ENCODE results near the gene MPI.
"Not testable (repeated sequence)": the region's sequence is repeated elsewhere in the genome, so short reads cannot be mapped to it uniquely, and the experiment has no call there.

Gene MPI

DNA sequence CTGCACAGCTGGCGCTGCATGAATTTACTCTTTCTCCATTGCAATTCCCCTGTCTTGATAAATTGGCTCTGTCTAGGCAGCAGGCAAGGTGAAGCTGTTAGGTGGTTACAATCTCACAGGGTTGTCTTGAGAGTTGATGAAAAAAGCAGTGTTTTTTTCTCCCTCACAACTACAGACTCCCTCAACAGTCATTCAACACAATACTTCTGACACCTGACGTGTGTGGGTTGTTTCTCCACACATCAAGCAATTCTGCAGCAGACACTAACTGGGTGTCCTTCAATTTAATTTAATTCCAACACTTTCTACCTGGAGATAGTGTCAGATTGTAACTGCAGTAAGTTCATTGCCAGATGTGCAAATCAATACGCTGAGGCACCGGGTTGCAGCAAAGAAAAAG, 11.6 kb upstream of the MPI start:
- TF ChIP-seq, protein P1, sequence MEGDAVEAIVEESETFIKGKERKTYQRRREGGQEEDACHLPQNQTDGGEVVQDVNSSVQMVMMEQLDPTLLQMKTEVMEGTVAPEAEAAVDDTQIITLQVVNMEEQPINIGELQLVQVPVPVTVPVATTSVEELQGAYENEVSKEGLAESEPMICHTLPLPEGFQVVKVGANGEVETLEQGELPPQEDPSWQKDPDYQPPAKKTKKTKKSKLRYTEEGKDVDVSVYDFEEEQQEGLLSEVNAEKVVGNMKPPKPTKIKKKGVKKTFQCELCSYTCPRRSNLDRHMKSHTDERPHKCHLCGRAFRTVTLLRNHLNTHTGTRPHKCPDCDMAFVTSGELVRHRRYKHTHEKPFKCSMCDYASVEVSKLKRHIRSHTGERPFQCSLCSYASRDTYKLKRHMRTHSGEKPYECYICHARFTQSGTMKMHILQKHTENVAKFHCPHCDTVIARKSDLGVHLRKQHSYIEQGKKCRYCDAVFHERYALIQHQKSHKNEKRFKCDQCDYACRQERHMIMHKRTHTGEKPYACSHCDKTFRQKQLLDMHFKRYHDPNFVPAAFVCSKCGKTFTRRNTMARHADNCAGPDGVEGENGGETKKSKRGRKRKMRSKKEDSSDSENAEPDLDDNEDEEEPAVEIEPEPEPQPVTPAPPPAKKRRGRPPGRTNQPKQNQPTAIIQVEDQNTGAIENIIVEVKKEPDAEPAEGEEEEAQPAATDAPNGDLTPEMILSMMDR (IDR thresholded peaks at IDR 0.05; ENCODE audit: control insufficient read depth, extremely low read depth, insufficient read depth), result no peak
- H3K4me3 ChIP-seq (ENCODE audit: low read depth, low read length), result no peak overlapping the region
- no peak for DNase-seq (ENCODE audit: low read depth)

DNA sequence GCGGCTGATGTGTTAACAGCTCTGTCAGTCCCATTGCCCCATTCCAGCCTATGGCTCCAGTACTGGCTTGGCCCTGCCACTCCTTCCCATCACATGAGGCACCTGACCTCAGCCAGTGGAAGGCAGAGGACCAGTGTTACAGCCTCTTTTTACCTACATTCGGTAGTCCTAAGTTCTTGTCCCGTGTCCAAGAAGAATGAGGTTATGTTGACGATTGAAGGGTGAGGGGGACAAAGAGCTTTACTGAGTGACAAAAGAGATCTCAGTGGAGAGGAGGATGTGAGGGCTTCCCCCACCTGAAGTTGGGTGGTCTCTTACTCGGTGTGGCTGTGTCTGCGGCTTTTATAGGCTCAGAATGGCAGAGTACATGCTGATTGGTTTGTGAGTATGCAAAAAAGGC, 7.3 kb upstream of the MPI start:
- H3K4me3 ChIP-seq (ENCODE audit: low read depth, low read length), result no peak overlapping the region
- TF ChIP-seq, protein P1 (IDR thresholded peaks at IDR 0.05; ENCODE audit: control insufficient read depth, extremely low read depth, insufficient read depth), result no peak
- no peak for DNase-seq (ENCODE audit: low read depth)

DNA sequence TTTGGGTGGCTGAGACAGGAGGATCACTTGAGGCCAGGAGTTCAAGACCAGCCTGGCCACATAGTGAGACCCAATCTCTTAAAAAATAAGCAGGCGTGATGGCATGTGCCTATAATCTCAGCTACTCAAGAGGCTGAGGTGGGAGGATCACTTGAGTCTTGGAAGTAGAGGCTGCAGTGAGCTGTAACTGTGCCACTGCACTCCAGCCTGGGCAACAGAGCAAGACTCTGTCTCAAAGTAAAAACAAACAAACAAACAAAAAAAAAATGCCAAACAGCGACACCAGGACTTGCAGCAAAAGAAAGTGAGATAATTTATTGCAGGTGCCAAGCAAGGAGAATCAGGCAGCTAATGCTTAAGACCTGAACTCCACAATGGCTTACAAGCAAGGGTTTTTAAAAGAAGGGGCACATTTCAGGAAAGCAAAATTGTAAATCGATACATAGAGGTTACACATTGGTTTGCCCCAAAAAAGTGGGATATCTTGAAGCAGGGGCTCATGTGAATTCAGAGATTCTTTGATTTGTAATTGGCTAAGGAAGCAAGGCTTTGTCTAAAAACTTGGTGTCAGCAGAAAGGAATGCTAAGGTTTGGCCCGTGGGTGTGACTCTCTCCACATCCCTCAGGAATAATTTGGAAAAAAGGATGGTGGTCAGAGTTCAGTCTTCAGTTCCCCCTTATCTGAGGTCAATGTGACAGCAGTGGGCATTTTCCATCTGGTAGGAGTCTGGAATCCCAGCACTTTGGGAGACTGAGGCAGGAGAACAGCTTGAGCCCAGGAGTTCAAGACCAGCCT, 5.2 kb upstream of the MPI start:
- DNase-seq (ENCODE audit: low read depth), result no peak
- TF ChIP-seq, protein P1 (IDR thresholded peaks at IDR 0.05; ENCODE audit: control insufficient read depth, extremely low read depth, insufficient read depth), result no peak
- H3K4me3 ChIP-seq (ENCODE audit: low read depth, low read length), result no peak overlapping the region

DNA sequence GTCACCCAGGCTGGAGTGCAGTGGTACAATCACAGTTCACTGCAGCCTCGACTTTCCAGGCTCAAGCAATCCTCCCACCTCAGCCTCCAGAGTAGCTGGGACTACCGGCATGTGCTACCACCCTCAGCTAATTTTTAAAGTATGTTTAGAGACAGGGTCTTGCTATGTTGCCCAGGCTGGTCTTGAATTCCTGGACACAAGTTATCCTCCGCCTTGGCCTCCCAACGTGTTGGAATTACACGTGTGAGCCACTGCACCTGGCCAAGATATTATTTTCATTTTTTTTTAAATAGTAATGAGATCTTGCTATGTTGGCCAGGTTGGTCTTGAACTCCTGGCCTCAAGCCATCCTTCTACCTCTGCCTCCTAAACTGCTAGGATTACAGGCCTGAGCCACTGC, 4.4 kb upstream of the MPI start:
- DNase-seq (ENCODE audit: low read depth), result no peak
- H3K4me3 ChIP-seq (ENCODE audit: low read depth, low read length), result no peak overlapping the region
- TF ChIP-seq, protein P1 (IDR thresholded peaks at IDR 0.05; ENCODE audit: control insufficient read depth, extremely low read depth, insufficient read depth), result no peak

DNA sequence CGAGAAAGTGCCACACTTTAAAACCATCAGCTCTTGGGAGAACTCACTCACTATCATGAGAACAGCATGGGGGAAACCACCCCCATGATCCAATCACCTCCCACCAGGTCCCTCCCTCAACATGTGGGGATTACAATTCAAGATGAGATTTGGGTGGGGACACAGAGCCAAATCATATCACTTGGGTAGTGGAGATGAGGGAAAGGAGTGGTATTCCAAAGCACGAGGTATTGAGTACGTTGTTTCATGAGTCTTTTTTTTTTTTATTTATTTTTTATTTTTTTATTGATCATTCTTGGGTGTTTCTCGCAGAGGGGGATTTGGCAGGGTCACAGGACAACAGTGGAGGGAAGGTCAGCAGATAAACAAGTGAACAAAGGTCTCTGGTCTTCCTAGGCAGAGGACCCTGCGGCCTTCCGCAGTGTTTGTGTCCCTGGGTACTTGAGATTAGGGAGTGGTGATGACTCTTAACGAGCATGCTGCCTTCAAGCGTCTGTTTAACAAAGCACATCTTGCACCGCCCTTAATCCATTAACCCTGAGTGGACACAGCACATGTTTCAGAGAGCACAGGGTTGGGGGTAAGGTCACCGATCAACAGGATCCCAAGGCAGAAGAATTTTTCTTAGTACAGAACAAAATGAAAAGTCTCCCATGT, 2.2 kb upstream of the MPI start:
- DNase-seq (ENCODE audit: low read depth); H3K4me3 ChIP-seq (ENCODE audit: low read depth, low read length): not testable (repeated sequence)

DNA sequence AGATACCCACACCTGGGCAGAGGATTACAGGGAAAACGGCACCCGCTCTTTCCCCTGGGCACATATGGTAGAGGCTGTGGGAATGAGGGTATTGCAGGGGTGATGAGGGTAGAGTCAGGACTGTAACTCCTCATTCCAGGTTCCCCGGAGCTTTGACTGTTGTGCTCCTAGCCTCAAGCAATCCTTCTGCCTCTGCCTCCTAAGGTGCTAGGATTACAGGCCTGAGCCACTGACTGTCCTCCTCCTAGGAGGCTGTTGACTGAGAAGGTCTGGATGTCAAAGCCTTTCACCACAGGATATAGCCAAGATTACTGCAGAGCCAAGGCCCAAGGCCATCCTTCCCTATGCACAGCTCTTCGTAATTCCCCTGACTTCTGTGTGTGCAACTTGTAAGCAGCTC, 1.1 kb upstream of the MPI start:
- no peak overlapping the region for H3K4me3 ChIP-seq (ENCODE audit: low read depth, low read length)
- TF ChIP-seq, protein P1 (IDR thresholded peaks at IDR 0.05; ENCODE audit: control insufficient read depth, extremely low read depth, insufficient read depth), result no peak
- DNase-seq (ENCODE audit: low read depth), result no peak

DNA sequence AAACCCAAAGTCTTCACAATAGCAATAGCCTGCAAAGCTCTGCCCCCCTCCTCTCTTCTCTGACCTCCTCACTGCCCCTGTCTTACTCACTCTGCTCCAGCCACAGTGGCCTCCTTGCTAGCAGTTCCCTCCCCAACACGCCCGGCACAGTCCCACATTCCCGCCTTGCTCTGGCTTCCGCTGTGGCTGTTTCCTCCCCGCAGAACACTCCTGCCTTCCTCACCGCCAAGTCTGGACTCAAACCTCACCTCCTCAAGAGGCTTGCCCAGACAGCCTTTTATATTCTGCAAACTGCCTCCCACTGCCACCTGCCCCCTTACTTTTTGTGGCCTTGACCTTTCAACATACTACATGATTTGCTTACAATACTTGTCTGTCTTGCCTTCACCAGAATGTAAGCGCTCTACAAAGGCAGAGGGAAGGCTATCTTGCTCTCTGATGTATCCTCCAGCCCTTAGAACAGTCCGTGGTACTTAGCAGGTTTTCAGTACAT, 406 bp upstream of the MPI start:
- DNase-seq (ENCODE audit: low read depth), result no peak
- TF ChIP-seq, protein P1 (IDR thresholded peaks at IDR 0.05; ENCODE audit: control insufficient read depth, extremely low read depth, insufficient read depth), result no peak
- H3K4me3 ChIP-seq (ENCODE audit: low read depth, low read length), result peak overlapping the region; percentile 99

All from LNCaP clone FGC (cell line).